Suprapubic skin (tissue), 4 donors: ENCODE measurements around the gene IFIT3. TPM values are rescaled to one million over a fixed set of nuclear protein-coding genes. Genes with fewer than 3 reads are reported as not detected.
"Not testable (repeated sequence)": the region's sequence is repeated elsewhere in the genome, so short reads cannot be mapped to it uniquely, and the experiment has no call there.

Experiments
- DNase-seq, 2 donors: peaks; one replicate each; pipeline ENCODE4 v3.0.0-alpha.2; 2019; ENCODE audit warnings: low spot score in 2 of 2
- H3K27ac ChIP-seq: fragments of 200-600 bp; sonication (generic); one replicate; pipeline ENCODE4 v1.5.1; 2019
- H3K27me3 ChIP-seq: fragments of 200-600 bp; sonication (generic); one replicate; pipeline ENCODE4 v1.5.1; 2019
- H3K36me3 ChIP-seq: fragments of 200-600 bp; sonication (generic); one replicate; pipeline ENCODE4 v1.5.1; 2019
- H3K4me1 ChIP-seq: fragments of 200-600 bp; sonication (generic); one replicate; pipeline ENCODE4 v1.5.1; 2019
- H3K4me3 ChIP-seq: fragments of 200-600 bp; sonication (generic); one replicate; pipeline ENCODE4 v1.5.1; 2019; ENCODE audit warnings: mild to moderate bottlenecking
- H3K9me3 ChIP-seq: fragments of 200-600 bp; sonication (generic); one replicate; pipeline ENCODE4 v1.5.1; 2019
- EP300 ChIP-seq: sonication (generic); formaldehyde crosslinking; IDR thresholded peaks from one replicate; pipeline ENCODE4 v1.6.1; 2017; ENCODE audit warnings: antibody characterized with exemption
- POLR2A ChIP-seq, 2 donors: fragments of 450-650 bp; IDR thresholded peaks; one replicate each; pipeline ENCODE4 v1.6.1; 2017; ENCODE audit warnings: antibody characterized with exemption in 2 of 2, mild to moderate bottlenecking in 2 of 2, moderate library complexity in 2 of 2
- POLR2AphosphoS5 ChIP-seq, 3 donors: sonication (generic); formaldehyde crosslinking; IDR thresholded peaks; one replicate each; pipeline ENCODE4 v1.6.1; 2017; ENCODE audit warnings: antibody characterized with exemption in 3 of 3
- WGBS: methylation state at CpG from one replicate; pipeline ENCODE4 v1.1.5; 2018; 5-methylcytosine and 5-hydroxymethylcytosine counted together
- total RNA-seq, 4 donors: library from RNA; depleted of rRNA; stranded (reverse); fragments of >200 nt; gene quantifications; one replicate each; pipeline ENCODE4 v1.1.0, GENCODE V29; 2016
- TF ChIP-seq, protein P1 (sequence below), 2 donors: fragments of 200-600 bp in 1 of 2; fragments of 450-650 bp in 1 of 2; sonication (generic) in 1 of 2; IDR thresholded peaks; one replicate each; pipeline ENCODE4 v1.5.1; 2016 to 2019; ENCODE audit warnings: antibody characterized with exemption in 2 of 2, mild to moderate bottlenecking in 1 of 2, moderate library complexity in 1 of 2

The IFIT3 gene
- total RNA-seq, 4 donors from 2014 or later, result 1.5 to 4.9 (median 2.1) TPM

- H3K27ac ChIP-seq, result no peak overlapping the region
- H3K27me3 ChIP-seq, result no peaks in the 10 kb centered on the region
- H3K4me3 ChIP-seq, result no peak overlapping the region
- 69% methylated on average over 4 of the region's 4 CpGs for WGBS
- H3K36me3 ChIP-seq, result no peaks in the 10 kb centered on the region
- H3K9me3 ChIP-seq, result no peaks in the 10 kb centered on the region
- TF ChIP-seq, protein P1, sequence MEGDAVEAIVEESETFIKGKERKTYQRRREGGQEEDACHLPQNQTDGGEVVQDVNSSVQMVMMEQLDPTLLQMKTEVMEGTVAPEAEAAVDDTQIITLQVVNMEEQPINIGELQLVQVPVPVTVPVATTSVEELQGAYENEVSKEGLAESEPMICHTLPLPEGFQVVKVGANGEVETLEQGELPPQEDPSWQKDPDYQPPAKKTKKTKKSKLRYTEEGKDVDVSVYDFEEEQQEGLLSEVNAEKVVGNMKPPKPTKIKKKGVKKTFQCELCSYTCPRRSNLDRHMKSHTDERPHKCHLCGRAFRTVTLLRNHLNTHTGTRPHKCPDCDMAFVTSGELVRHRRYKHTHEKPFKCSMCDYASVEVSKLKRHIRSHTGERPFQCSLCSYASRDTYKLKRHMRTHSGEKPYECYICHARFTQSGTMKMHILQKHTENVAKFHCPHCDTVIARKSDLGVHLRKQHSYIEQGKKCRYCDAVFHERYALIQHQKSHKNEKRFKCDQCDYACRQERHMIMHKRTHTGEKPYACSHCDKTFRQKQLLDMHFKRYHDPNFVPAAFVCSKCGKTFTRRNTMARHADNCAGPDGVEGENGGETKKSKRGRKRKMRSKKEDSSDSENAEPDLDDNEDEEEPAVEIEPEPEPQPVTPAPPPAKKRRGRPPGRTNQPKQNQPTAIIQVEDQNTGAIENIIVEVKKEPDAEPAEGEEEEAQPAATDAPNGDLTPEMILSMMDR (IDR thresholded peaks at IDR 0.05), result no peak
- TF ChIP-seq EP300, result no peak
- no peak for TF ChIP-seq POLR2AphosphoS5 (IDR thresholded peaks at IDR 0.05)
- TF ChIP-seq POLR2A (IDR thresholded peaks at IDR 0.05), result no peak
- DNase-seq, result no peak
- H3K4me1 ChIP-seq, result peaks cover 62% of the 10 kb centered on the region
Measured at GRCh38 chr10:89281606-89282395, 46.0 kb upstream of the IFIT3 start.

DNA sequence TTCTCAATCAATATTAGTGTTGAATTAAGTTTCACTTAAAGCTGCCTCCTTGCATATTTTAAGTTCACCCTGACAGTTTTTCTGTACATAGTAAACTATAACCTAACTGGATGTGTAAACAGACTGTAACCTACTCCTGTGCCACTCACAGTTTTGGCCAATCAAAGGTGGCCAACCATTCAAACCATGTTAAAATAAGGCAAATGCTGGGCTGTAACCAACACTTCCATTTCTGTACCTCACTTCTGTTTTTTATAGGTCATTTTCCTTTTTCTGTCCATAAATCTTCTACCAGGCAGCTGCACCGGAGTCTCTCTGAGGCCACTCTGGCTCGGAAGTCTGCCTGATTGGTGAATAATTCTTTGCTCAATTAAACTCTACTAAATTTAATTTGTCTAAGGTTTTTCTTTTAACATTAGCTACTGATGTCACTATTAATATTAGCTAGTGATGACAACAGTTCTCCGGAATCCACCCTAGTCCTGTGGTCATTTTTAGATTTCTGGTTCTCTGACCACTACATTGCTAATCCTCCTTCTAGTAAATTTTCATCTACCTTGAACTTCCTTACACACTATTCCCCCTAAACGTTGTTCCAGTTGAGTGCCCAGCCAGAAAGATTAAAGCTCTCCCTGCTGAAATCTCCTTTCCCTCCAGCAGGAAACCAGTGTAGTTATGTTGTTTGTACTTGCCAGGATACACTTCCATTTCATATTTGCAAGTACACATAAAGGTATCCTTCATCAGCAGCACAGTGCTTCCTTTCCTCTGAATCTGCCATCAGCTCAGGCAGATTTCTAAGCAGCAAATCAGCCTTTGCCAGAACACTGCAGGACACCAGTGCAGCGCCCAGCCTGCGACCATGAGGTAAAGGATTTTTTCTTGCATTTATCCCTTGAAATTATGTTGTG lies 44.5 kb upstream of the IFIT3 start:
- 51% methylated on average over 6 of the region's 6 CpGs for WGBS
- TF ChIP-seq EP300 (no peak), POLR2A (IDR thresholded peaks at IDR 0.05) (no peak), POLR2AphosphoS5 (IDR thresholded peaks at IDR 0.05) (no peak)
- TF ChIP-seq, protein P1 (IDR thresholded peaks at IDR 0.05), result no peak
- Histone ChIP-seq H3K4me1 (peaks cover 49% of the 10 kb centered on the region), H3K27ac (peak overlapping the region; percentile 47), H3K27me3 (no peaks in the 10 kb centered on the region), H3K4me3 (no peak overlapping the region), H3K36me3 (no peaks in the 10 kb centered on the region), H3K9me3 (no peaks in the 10 kb centered on the region)
- no peak for DNase-seq

DNA sequence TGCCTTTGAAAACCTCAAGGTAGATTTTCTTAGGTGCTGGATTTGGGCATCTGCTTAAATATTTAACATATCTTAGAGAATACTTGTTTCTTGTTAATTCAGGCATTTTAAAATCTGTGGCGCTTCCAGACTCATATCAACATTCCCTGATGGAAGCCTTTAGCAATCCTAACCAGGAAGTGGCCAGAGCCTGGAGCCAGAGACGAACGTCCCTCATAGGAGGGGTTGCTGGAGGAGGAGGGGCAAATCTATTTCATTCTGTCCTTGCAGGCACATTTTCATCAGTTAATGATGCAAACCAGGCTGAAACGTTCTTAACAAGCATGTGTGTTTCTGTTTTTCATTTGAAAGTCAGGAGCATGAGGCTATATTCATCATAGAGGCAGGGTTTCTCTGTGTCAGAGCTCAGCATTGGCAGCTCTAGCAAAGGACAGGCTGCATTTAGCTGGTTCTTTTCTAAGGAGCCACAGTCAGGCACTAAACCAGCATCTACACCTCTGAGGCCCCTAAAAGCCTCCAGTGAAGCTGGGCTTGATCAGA lies 43.8 kb upstream of the IFIT3 start:
- no peaks in the 10 kb centered on the region for H3K36me3 ChIP-seq
- WGBS, result 20% methylated on average over 4 of the region's 4 CpGs
- DNase-seq, result no peak
- H3K4me3 ChIP-seq, result no peak overlapping the region
- peaks cover 42% of the 10 kb centered on the region for H3K4me1 ChIP-seq
- TF ChIP-seq POLR2AphosphoS5 (IDR thresholded peaks at IDR 0.05), result peak in 1 of 3 donors; percentile 39
- no peak for TF ChIP-seq EP300
- H3K27ac ChIP-seq, result peak overlapping the region; percentile 47
- H3K9me3 ChIP-seq, result no peaks in the 10 kb centered on the region
- H3K27me3 ChIP-seq, result no peaks in the 10 kb centered on the region

- H3K4me3 ChIP-seq, DNase-seq, H3K27me3 ChIP-seq, H3K9me3 ChIP-seq, H3K36me3 ChIP-seq: not testable (repeated sequence)
- WGBS, result 88% methylated on average over 6 of the region's 6 CpGs
- peak overlapping the region; percentile 47 for H3K27ac ChIP-seq
- H3K4me1 ChIP-seq, result peaks cover 35% of the 10 kb centered on the region
Measured at GRCh38 chr10:89284711-89285110, 43.1 kb upstream of the IFIT3 start.

DNA sequence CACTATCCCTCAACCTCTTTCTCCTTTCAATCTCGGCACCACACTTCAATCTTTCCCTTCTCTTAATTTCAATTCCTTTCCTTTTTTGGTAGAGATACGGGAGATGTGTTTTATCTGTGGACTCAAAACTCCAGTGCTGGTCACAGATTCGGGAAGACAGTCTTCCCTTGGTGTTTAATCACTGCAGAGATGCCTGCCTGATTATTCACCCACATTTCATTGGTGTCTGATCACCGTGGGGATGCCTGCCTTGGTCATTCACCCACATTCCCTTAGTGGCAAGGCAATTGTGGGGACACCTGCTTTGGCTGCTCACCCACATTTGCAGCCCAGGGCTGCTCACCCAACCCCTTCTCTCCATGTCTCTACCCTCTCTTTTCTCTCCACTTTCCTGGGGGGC lies 42.5 kb upstream of the IFIT3 start:
- peaks cover 29% of the 10 kb centered on the region for H3K4me1 ChIP-seq
- not testable (repeated sequence) for H3K27ac ChIP-seq, DNase-seq

DNA sequence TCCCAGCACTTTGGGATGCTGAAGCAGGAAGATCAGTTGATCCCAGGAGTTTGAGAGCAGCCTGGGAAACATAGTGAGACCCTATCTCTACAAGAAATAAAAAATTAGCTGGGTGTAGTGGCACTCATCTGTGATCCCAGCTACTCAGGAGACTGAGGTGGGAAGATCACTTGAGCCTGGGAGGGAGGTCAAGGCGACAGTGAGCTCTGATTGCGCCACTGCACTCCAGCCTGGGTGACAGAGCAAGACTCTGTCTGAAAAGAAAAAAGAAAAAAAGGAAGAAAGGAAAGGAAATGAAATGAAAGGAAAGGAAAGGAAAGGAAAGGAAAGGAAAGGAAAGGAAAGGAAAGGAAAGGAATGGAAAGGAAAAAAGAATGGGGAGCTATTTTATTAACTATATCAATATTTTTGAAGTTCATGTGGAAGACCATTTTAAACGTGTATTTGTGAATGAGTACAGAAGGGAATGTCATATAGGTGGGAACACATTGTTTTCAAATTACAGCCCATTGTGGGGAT lies 33.0 kb upstream of the IFIT3 start:
- Histone ChIP-seq H3K36me3 (no peaks in the 10 kb centered on the region), H3K4me3 (no peak overlapping the region), H3K4me1 (peaks cover 20% of the 10 kb centered on the region), H3K27me3 (no peaks in the 10 kb centered on the region), H3K9me3 (no peaks in the 10 kb centered on the region), H3K27ac (no peak overlapping the region)
- TF ChIP-seq EP300, result no peak
- no peak for TF ChIP-seq POLR2AphosphoS5 (IDR thresholded peaks at IDR 0.05)
- TF ChIP-seq, protein P1 (IDR thresholded peaks at IDR 0.05), result no peak
- TF ChIP-seq POLR2A (IDR thresholded peaks at IDR 0.05), result no peak
- 86% methylated on average over 3 of the region's 3 CpGs for WGBS
- DNase-seq, result no peak

More for the DNA sequence above, 42.5 kb upstream of the IFIT3 start:
- not testable (repeated sequence) for H3K27me3 ChIP-seq, H3K9me3 ChIP-seq, H3K4me3 ChIP-seq, H3K36me3 ChIP-seq
- 68% methylated on average over 4 of the region's 4 CpGs for WGBS
